SK-N-SH treated with all-trans-retinoic acid at 6 μM for 48 hours (cell line): Measurements from ENCODE around the gene SYNRG.

Source experiments
- ARNTL ChIP-seq: fragments of 450-650 bp; formaldehyde crosslinking; IDR thresholded peaks from 2 replicates; pipeline ENCODE4 v1.5.0; 2020; ENCODE audit warnings: low read depth, mild to moderate bottlenecking, moderate library complexity, borderline replicate concordance
- BACH2 ChIP-seq: fragments of 250-450 bp; sonication (Bioruptor Pico); IDR thresholded peaks from 2 replicates; pipeline ENCODE4 v1.9.0; 2021; ENCODE audit warnings: mild to moderate bottlenecking, borderline replicate concordance
- CSRNP3 ChIP-seq: fragments of 250-450 bp; sonication (Bioruptor Pico); IDR thresholded peaks from 2 replicates; pipeline ENCODE4 v1.5.1; 2021; ENCODE audit warnings: mild to moderate bottlenecking, moderate library complexity
- ESRRG ChIP-seq: fragments of 250-450 bp; sonication (Bioruptor Pico); IDR thresholded peaks from 2 replicates; pipeline ENCODE4 v1.6.1; 2021; ENCODE audit warnings: mild to moderate bottlenecking
- OSR1 ChIP-seq: fragments of 250-450 bp; sonication (Bioruptor Pico); IDR thresholded peaks from 2 replicates; pipeline ENCODE4 v1.8.0; 2022; ENCODE audit warnings: moderate library complexity, mild to moderate bottlenecking, inconsistent platforms
- TCF4 ChIP-seq: fragments of 250-450 bp; sonication (Bioruptor Pico); IDR thresholded peaks from 2 replicates; pipeline ENCODE4 v1.8.0; 2021; ENCODE audit warnings: mild to moderate bottlenecking, moderate library complexity, borderline replicate concordance
- TOX ChIP-seq: fragments of 250-450 bp; sonication (Bioruptor Pico); IDR thresholded peaks from 2 replicates; pipeline ENCODE4 v1.8.0; 2021; ENCODE audit warnings: mild to moderate bottlenecking, moderate library complexity, borderline replicate concordance
- ZC3H10 ChIP-seq: fragments of 250-450 bp; sonication (Bioruptor Pico); IDR thresholded peaks from 2 replicates; pipeline ENCODE4 v1.5.1; 2021; ENCODE audit warnings: mild to moderate bottlenecking, moderate library complexity
- ZFP30 ChIP-seq: fragments of 450-650 bp; formaldehyde crosslinking; IDR thresholded peaks from 2 replicates; pipeline ENCODE4 v1.5.0; 2022; ENCODE audit warnings: mild to moderate bottlenecking, moderate library complexity
- ZNF565 ChIP-seq: fragments of 450-650 bp; formaldehyde crosslinking; conservative IDR thresholded peaks from 2 replicates; pipeline ENCODE4 v1.5.0; 2020; ENCODE audit warnings: low read depth, mild to moderate bottlenecking, moderate library complexity
- ZNF70 ChIP-seq: fragments of 450-650 bp; formaldehyde crosslinking; IDR thresholded peaks from 2 replicates; pipeline ENCODE4 v1.5.0; 2020; ENCODE audit warnings: mild to moderate bottlenecking, moderate library complexity
- TF ChIP-seq, protein P1 (sequence below): fragments of 250-450 bp; sonication (Bioruptor Pico); IDR thresholded peaks from 2 replicates; pipeline ENCODE4 v1.8.0; 2020; ENCODE audit warnings: mild to moderate bottlenecking, moderate library complexity, borderline replicate concordance
- TF ChIP-seq, protein P2 (sequence below): fragments of 250-450 bp; sonication (Bioruptor Pico); IDR thresholded peaks from 2 replicates; pipeline ENCODE4 v1.8.0; 2021; ENCODE audit warnings: low read depth, mild to moderate bottlenecking, moderate library complexity, borderline replicate concordance

DNA sequence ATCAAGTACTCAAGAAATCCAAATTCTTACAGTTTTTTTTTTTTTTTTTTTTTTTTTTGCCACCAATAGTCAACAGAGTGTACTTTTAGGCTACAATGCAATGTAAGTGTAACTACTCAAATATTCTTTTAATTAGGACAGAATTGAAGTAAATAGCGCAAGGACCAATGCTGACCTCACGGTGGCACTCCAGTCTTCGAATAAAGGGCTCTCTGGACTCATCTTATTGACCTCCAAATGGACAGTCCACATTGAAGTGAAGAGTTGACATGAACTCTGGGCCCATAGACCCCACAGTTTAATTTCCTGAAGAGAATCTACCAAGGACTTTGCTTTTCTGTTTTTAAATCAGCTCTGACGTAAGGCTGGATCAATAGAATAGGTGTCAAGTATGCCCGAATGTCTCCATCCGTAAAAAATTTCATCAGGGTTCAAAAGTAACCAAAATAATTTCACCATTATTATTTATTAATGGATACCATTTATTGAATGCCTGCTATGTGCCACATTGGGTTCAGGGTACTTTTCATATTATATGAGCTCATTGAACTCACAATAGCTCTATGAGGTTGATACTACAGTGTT lies 41.3 kb upstream of the SYNRG start:
- TF ChIP-seq ARNTL (CRISPR knock-in tag) (no peak), ZFP30 (CRISPR knock-in tag) (no peak), OSR1 (CRISPR knock-in tag) (no peak), CSRNP3 (CRISPR knock-in tag) (no peak), ESRRG (CRISPR knock-in tag) (no peak), ZNF70 (CRISPR knock-in tag) (no peak), BACH2 (CRISPR knock-in tag) (no peak), TOX (CRISPR knock-in tag) (no peak), ZNF565 (CRISPR knock-in tag) (no peak), ZC3H10 (CRISPR knock-in tag) (no peak), TCF4 (CRISPR knock-in tag) (no peak)
- TF ChIP-seq, protein P1, sequence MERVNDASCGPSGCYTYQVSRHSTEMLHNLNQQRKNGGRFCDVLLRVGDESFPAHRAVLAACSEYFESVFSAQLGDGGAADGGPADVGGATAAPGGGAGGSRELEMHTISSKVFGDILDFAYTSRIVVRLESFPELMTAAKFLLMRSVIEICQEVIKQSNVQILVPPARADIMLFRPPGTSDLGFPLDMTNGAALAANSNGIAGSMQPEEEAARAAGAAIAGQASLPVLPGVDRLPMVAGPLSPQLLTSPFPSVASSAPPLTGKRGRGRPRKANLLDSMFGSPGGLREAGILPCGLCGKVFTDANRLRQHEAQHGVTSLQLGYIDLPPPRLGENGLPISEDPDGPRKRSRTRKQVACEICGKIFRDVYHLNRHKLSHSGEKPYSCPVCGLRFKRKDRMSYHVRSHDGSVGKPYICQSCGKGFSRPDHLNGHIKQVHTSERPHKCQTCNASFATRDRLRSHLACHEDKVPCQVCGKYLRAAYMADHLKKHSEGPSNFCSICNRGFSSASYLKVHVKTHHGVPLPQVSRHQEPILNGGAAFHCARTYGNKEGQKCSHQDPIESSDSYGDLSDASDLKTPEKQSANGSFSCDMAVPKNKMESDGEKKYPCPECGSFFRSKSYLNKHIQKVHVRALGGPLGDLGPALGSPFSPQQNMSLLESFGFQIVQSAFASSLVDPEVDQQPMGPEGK (CRISPR knock-in tag): no peak
- TF ChIP-seq, protein P2, sequence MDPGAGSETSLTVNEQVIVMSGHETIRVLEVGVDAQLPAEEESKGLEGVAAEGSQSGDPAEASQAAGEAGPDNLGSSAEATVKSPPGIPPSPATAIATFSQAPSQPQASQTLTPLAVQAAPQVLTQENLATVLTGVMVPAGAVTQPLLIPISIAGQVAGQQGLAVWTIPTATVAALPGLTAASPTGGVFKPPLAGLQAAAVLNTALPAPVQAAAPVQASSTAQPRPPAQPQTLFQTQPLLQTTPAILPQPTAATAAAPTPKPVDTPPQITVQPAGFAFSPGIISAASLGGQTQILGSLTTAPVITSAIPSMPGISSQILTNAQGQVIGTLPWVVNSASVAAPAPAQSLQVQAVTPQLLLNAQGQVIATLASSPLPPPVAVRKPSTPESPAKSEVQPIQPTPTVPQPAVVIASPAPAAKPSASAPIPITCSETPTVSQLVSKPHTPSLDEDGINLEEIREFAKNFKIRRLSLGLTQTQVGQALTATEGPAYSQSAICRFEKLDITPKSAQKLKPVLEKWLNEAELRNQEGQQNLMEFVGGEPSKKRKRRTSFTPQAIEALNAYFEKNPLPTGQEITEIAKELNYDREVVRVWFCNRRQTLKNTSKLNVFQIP (CRISPR knock-in tag): no peak
